ENCODE measurements around the gene ADGRG7. TPM values are rescaled to one million over a fixed set of nuclear protein-coding genes. Genes with fewer than 3 reads are reported as not detected.

The ADGRG7 gene
- 0.22 TPM for total RNA-seq

GRCh38 chr3:100609305-100609704, at the start of gene ADGRG7:
TSS of gene ADGRG7 (plus strand) at chr3:100609601. CDS start at chr3:100609857, 256 bp downstream.

GRCh38 chr3:100708989-100709841, 99.8 kb downstream of the ADGRG7 start, which contains the start of gene TFG:
TSS of gene TFG (plus strand) at chr3:100709494. CDS start at chr3:100713686, 4,192 bp downstream.

Other genes starting within 250 kb of the ADGRG7 start
- gene TOMM70, start 208.5 kb upstream of the ADGRG7 start, total RNA-seq, result 87.4 TPM
- gene LNP1, start 208.1 kb upstream of the ADGRG7 start, total RNA-seq, result 13.2 TPM
- gene TMEM45A, start 117.0 kb upstream of the ADGRG7 start, total RNA-seq, result 16.9 TPM
- 118 TPM for gene TFG, start 99.9 kb downstream of the ADGRG7 start, total RNA-seq